ENCODE measurements around the gene C17orf114.

DNA sequence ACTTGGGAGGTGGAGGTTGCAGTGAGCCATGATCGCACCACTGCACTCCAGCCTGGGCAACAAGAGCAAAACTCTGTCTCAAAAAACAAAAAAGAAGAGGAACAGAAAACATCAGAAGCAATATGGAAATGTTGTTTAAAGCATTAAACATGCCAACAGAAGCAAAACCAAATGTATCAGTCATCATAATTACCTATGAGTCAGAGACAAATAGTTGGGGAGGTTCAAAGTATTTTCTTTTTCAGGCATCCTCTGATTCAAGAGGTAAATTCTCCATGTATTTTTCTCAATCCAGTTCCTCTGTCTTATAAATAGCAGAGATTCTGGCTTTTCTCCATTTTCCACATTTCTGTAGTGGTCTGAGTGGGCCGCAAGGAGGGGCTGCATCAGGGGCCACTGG is 32.5 kb downstream of the C17orf114 start:
- TF ChIP-seq, protein P1, sequence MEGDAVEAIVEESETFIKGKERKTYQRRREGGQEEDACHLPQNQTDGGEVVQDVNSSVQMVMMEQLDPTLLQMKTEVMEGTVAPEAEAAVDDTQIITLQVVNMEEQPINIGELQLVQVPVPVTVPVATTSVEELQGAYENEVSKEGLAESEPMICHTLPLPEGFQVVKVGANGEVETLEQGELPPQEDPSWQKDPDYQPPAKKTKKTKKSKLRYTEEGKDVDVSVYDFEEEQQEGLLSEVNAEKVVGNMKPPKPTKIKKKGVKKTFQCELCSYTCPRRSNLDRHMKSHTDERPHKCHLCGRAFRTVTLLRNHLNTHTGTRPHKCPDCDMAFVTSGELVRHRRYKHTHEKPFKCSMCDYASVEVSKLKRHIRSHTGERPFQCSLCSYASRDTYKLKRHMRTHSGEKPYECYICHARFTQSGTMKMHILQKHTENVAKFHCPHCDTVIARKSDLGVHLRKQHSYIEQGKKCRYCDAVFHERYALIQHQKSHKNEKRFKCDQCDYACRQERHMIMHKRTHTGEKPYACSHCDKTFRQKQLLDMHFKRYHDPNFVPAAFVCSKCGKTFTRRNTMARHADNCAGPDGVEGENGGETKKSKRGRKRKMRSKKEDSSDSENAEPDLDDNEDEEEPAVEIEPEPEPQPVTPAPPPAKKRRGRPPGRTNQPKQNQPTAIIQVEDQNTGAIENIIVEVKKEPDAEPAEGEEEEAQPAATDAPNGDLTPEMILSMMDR (IDR thresholded peaks at IDR 0.05; ENCODE audit: low read depth, low read length), result no peak
- TF ChIP-seq POLR2A (IDR thresholded peaks at IDR 0.05; ENCODE audit: extremely low read depth, insufficient read length), result no peak
- no peak for TF ChIP-seq MAX (IDR thresholded peaks at IDR 0.05; ENCODE audit: low read depth, low read length)
- TF ChIP-seq MYC (IDR thresholded peaks at IDR 0.05; ENCODE audit: low read depth, low read length), result no peak

Data from NB4 (cell line).